CD4-positive, alpha-beta memory T cell (primary cell): ENCODE data around the gene SEMA4D. TPM values are rescaled to one million over a fixed set of nuclear protein-coding genes. Genes with fewer than 3 reads are reported as not detected.

Source experiments
- CTCF ChIA-PET: fragments of 350-600 bp; sonication (Branson Sonifier 250); formaldehyde crosslinking; loops from one replicate; lab custom pipeline; 2021; ENCODE audit warnings: inconsistent platforms; ENCODE audit not compliant: partially characterized antibody; lab: Charles Lee
- POLR2A ChIA-PET: fragments of 350-600 bp; sonication (Branson Sonifier 250); formaldehyde crosslinking; loops from one replicate; lab custom pipeline; 2021; ENCODE audit not compliant: partially characterized antibody; lab: Charles Lee
- DNase-seq, 5 donors: peaks; one replicate each; pipeline versions ENCODE4 v3.0.0 to v3.0.0-alpha.2; 2020 to 2022; ENCODE audit warnings: mixed read lengths in 1 of 5
- H3K27ac ChIP-seq: one replicate; pipeline ENCODE4 v1.7.0; 2013; ENCODE audit warnings: low read depth, low read length
- H3K27me3 ChIP-seq: 2 replicates; pipeline ENCODE4 v1.7.0; 2013; ENCODE audit warnings: mild to moderate bottlenecking, low read length, moderate library complexity; ENCODE audit not compliant: insufficient read depth
- H3K36me3 ChIP-seq: 2 replicates; pipeline ENCODE4 v1.7.0; 2013; ENCODE audit warnings: mild to moderate bottlenecking, low read length, moderate library complexity; ENCODE audit not compliant: insufficient read depth
- H3K4me1 ChIP-seq: 2 replicates; pipeline ENCODE4 v1.7.0; 2013; ENCODE audit warnings: mild to moderate bottlenecking, low read length, moderate library complexity; ENCODE audit not compliant: insufficient read depth
- H3K4me3 ChIP-seq, 2 donors: one replicate each; pipeline ENCODE4 v1.7.0; 2013; ENCODE audit warnings: low read length in 2 of 2, mild to moderate bottlenecking in 1 of 2
- H3K9me3 ChIP-seq, 2 donors: one replicate each; pipeline ENCODE4 v1.7.0; 2013; ENCODE audit warnings: low read length in 2 of 2, control low read depth in 1 of 2; ENCODE audit not compliant: control insufficient read depth in 1 of 2
- H3K27ac Mint-ChIP-seq, 7 donors: one replicate each; pipeline ENCODE4 v1.8.0; 2020 to 2021; ENCODE audit warnings: mixed read lengths in 7 of 7, mild to moderate bottlenecking in 6 of 7, inconsistent platforms in 3 of 7, moderate library complexity in 3 of 7
- H3K27me3 Mint-ChIP-seq, 2 donors: one replicate each; pipeline ENCODE4 v1.8.0; 2020 to 2021; ENCODE audit warnings: mixed read lengths in 2 of 2
- H3K36me3 Mint-ChIP-seq, 2 donors: one replicate each; pipeline ENCODE4 v1.8.0; 2020 to 2021; ENCODE audit warnings: mixed read lengths in 2 of 2, inconsistent platforms in 1 of 2, mild to moderate bottlenecking in 1 of 2
- H3K4me1 Mint-ChIP-seq, 4 donors: one replicate each; pipeline ENCODE4 v1.8.0; 2020 to 2021; ENCODE audit warnings: mixed read lengths in 4 of 4, mild to moderate bottlenecking in 1 of 4
- H3K4me3 Mint-ChIP-seq, 8 donors: one replicate each; pipeline ENCODE4 v1.8.0; 2020 to 2021; ENCODE audit warnings: mixed read lengths in 8 of 8, mild to moderate bottlenecking in 7 of 8, moderate library complexity in 6 of 8, inconsistent platforms in 3 of 8
- H3K9me3 Mint-ChIP-seq, 8 donors: one replicate each; pipeline ENCODE4 v1.8.0; 2020 to 2021; ENCODE audit warnings: mixed read lengths in 8 of 8, mild to moderate bottlenecking in 5 of 8, inconsistent platforms in 3 of 8, moderate library complexity in 1 of 8
- intact Hi-C: fragments of 100-400 bp; cut with micrococcal nuclease; formaldehyde crosslinking; loops from one replicate; pipeline ENCODE4 v1.15.1; 2023
- polyA plus RNA-seq, 2 donors: library from polyadenylated mRNA; unstranded; fragments of 300-500 nt; fragmentation: Illumina TruSeq; gene quantifications; one replicate each; pipeline ENCODE4 v1.2.3, GENCODE V29; 2021
- total RNA-seq, 2 experiments: library from RNA; stranded (reverse); gene quantifications; one replicate each; pipeline ENCODE4 v1.2.3, GENCODE V29; 2021

SEMA4D gene
- total and polyA plus RNA-seq, 4 experiments from 2014 or later = 49.5 to 410 (median 280) TPM

DNA sequence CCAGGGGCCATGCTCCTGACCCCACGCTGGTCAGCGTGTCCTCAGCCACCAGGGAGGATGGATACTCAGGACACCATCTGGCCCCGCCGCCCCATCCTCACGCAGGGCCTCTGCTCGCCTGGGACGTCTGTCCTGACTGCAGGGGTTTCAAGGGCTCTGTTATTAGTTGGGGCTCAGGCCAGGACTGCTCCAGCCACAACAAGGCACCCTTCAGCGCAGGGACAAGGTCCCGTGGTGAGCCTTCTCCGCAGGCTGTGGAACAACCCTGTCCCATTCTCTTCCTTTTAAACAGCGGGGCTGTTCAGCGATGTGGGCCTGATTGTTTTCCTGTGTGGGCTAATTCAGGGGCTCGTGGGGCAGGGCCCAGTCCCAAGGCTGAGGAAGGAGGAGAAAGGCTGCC, 61.6 kb downstream of the SEMA4D start:
- CTCF ChIA-PET = interaction anchor here (1.2 to 13.8 kb wide), 3 partner anchors 26 to 113 kb away, joined by 3 to 166 read pairs (median 4); no protein-coding TSS in a partner anchor
- no peaks in the 10 kb centered on the region for H3K27me3 ChIP-seq
- peak overlapping the region in 5 of 8 donors; percentile 26 to 85 (median 74) for H3K4me3 Mint-ChIP-seq
- POLR2A ChIA-PET = interaction anchor here (0.7 to 3.8 kb wide), 9 partner anchors 11 to 60 kb away, joined by 3 to 21 read pairs (median 4); no protein-coding TSS in a partner anchor
- H3K9me3 Mint-ChIP-seq = no peaks in the 10 kb centered on the region
- H3K4me1 Mint-ChIP-seq = peaks cover 64 to 96% (median 84%) of the 10 kb centered on the region in 4 donors
- no peak for DNase-seq
- peak overlapping the region in 5 of 7 donors; percentile 30 to 90 (median 77) for H3K27ac Mint-ChIP-seq
- no peaks in the 10 kb centered on the region for H3K9me3 ChIP-seq
- peak overlapping the region in 1 of 2 donors; percentile 17 for H3K4me3 ChIP-seq
- peaks cover 99% of the 10 kb centered on the region for H3K4me1 ChIP-seq
- peaks cover 20% of the 10 kb centered on the region for H3K36me3 ChIP-seq
- H3K27me3 Mint-ChIP-seq = no peaks in the 10 kb centered on the region
- H3K27ac ChIP-seq = peak overlapping the region; percentile 52
- peaks cover 10 to 59% of the 10 kb centered on the region in 2 donors for H3K36me3 Mint-ChIP-seq
- intact Hi-C loops = loop anchor here (2.0 kb wide), 1 partner anchor 28 kb away; no protein-coding TSS in a partner anchor

DNA sequence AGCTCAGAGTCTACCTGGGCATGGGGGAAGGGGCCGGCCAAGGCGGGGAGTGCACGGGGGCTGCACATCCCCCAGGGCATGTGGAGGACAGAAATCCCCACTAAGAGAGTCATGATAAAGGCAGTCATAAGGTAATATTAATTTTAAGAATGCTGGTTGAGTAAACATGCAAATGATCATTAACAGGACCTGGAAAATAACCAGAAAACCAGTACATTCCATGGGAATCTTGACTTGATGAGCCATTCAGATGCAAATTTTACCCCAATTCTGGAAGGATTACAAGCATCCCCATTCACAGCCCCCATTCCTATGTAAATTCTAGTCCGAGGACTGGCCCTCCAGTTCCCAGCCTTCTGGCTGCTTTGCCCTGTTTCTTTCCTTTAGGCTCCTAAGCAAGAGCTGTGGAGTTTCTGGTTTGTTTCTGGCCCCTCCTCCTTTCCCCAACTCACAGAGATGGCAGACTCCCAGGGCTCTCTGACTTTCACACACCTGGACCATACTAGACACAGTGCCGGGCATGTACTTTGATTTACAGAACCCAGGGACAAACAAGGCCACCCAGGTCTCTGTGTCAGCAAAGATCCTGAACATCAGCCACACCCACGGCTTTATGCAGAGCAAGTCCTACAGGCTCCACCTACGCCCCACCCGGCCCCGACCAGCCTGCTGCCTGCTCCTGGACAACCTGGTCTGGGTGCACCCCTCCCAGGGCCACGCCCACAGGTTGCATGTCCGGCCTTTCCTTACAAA, 62.7 kb downstream of the SEMA4D start:
- no peaks in the 10 kb centered on the region for H3K9me3 ChIP-seq
- peaks cover 5 to 49% of the 10 kb centered on the region in 2 donors for H3K36me3 Mint-ChIP-seq
- no peaks in the 10 kb centered on the region for H3K27me3 ChIP-seq
- POLR2A ChIA-PET = interaction anchor here (0.7 to 3.8 kb wide), 7 partner anchors 10 to 117 kb away, joined by 3 to 21 read pairs (median 4); partner anchors contain the start of gene SECISBP2
- H3K4me3 Mint-ChIP-seq = peak overlapping the region in 7 of 8 donors; percentile 53 to 85 (median 72)
- H3K9me3 Mint-ChIP-seq = no peaks in the 10 kb centered on the region
- H3K27ac Mint-ChIP-seq = peak overlapping the region; percentile 82 to 93 (median 89)
- peaks cover 22% of the 10 kb centered on the region for H3K36me3 ChIP-seq
- intact Hi-C loops = no loop called here
- CTCF ChIA-PET = interaction anchor here (1.5 to 13.8 kb wide), 2 partner anchors 27 to 114 kb away, joined by 4 to 166 read pairs; no protein-coding TSS in a partner anchor
- peaks cover 99% of the 10 kb centered on the region for H3K4me1 ChIP-seq
- H3K27ac ChIP-seq = peak overlapping the region; percentile 52
- no peaks in the 10 kb centered on the region for H3K27me3 Mint-ChIP-seq
- H3K4me3 ChIP-seq = no peak overlapping the region
- DNase-seq = no peak
- peaks cover 57 to 96% (median 79%) of the 10 kb centered on the region in 4 donors for H3K4me1 Mint-ChIP-seq

DNA sequence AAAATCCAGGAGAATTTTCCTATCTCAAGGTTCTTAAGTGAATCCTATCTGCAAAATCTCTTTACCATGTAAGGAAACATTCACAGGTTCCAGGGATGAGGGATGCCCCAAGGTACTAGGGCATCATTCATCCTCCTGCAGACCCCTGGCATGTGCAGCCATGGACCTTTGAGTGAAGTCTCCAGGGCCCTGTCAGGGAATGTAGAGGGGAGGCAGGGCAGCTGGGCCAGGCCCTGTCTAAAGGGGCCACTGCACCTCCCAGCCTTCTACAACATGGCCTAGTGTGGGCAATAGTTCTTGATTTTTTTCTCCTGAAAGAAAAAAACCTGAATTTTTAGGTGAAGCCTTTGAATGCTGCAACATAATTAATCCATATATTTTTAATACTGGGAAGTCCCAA, 63.3 kb downstream of the SEMA4D start:
- Histone ChIP-seq H3K27me3 (no peaks in the 10 kb centered on the region), H3K9me3 (no peaks in the 10 kb centered on the region), H3K4me1 (peaks cover 99% of the 10 kb centered on the region), H3K27ac (no peak overlapping the region), H3K4me3 (no peak overlapping the region), H3K36me3 (peaks cover 29% of the 10 kb centered on the region)
- POLR2A ChIA-PET = interaction anchor here (1.0 to 2.5 kb wide), 4 partner anchors 14 to 116 kb away, joined by 3 to 6 read pairs (median 4); partner anchors contain the start of gene SECISBP2
- H3K36me3 Mint-ChIP-seq = peaks cover 5 to 45% of the 10 kb centered on the region in 2 donors
- peak overlapping the region in 2 of 8 donors; percentile 39 to 44 for H3K4me3 Mint-ChIP-seq
- H3K27me3 Mint-ChIP-seq = no peaks in the 10 kb centered on the region
- CTCF ChIA-PET = interaction anchor here (13.8 kb wide), 1 partner anchor 115 kb away, joined by 166 read pairs; no protein-coding TSS in a partner anchor
- H3K9me3 Mint-ChIP-seq = no peaks in the 10 kb centered on the region
- no peak for DNase-seq
- H3K27ac Mint-ChIP-seq = peak overlapping the region; percentile 70 to 93 (median 88)
- H3K4me1 Mint-ChIP-seq = peaks cover 54 to 96% (median 79%) of the 10 kb centered on the region in 4 donors
- intact Hi-C loops = no loop called here

DNA sequence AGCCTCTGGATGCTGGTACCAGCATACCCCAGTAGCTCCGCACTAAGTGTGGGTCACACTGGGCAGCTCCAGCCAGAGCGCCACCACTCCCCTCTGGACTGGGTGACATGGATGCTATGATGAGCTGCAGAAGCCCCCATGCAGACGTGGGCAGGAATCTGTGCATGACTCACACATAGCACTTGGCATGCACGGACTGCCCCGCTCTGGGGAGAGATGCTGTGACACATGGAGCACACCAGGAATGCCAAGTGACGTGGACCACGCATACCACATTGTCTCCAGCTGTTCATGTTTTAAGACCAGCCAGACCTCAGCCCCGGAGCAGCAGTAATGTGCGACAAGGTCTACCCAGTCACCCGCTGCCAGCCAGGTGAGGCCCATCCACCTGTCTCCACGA, 64.1 kb downstream of the SEMA4D start:
- Histone ChIP-seq H3K4me3 (no peak overlapping the region), H3K9me3 (no peaks in the 10 kb centered on the region), H3K27ac (peak overlapping the region; percentile 6), H3K27me3 (no peaks in the 10 kb centered on the region), H3K4me1 (peaks cover 99% of the 10 kb centered on the region), H3K36me3 (peaks cover 28% of the 10 kb centered on the region)
- H3K27ac Mint-ChIP-seq = peak overlapping the region in 3 of 7 donors; percentile 75 to 93 (median 88)
- H3K4me1 Mint-ChIP-seq = peaks cover 56 to 96% (median 81%) of the 10 kb centered on the region in 4 donors
- POLR2A ChIA-PET = interaction anchor here (2.5 kb wide), 1 partner anchor 15 kb away, joined by 6 read pairs; no protein-coding TSS in a partner anchor
- H3K27me3 Mint-ChIP-seq = no peaks in the 10 kb centered on the region
- intact Hi-C loops = no loop called here
- H3K9me3 Mint-ChIP-seq = peaks cover 0 to 4% (median 0%) of the 10 kb centered on the region in 8 donors
- no peak for DNase-seq
- H3K4me3 Mint-ChIP-seq = no peak overlapping the region
- CTCF ChIA-PET = interaction anchor here (13.8 kb wide), 1 partner anchor 116 kb away, joined by 166 read pairs; no protein-coding TSS in a partner anchor
- H3K36me3 Mint-ChIP-seq = peaks cover 5 to 46% of the 10 kb centered on the region in 2 donors

- Mint-ChIP-seq H3K27ac (peak overlapping the region in 3 of 7 donors; percentile 75 to 79 (median 75)), H3K27me3 (no peaks in the 10 kb centered on the region), H3K36me3 (peaks cover 5 to 47% of the 10 kb centered on the region in 2 donors), H3K4me3 (no peak overlapping the region), H3K9me3 (peaks cover 0 to 4% (median 0%) of the 10 kb centered on the region in 8 donors), H3K4me1 (peaks cover 57 to 100% (median 84%) of the 10 kb centered on the region in 4 donors)
- H3K36me3 ChIP-seq = peaks cover 28% of the 10 kb centered on the region
- no peaks in the 10 kb centered on the region for H3K27me3 ChIP-seq
- DNase-seq = no peak
- no peaks in the 10 kb centered on the region for H3K9me3 ChIP-seq
- H3K4me3 ChIP-seq = no peak overlapping the region
- H3K27ac ChIP-seq = no peak overlapping the region
- intact Hi-C loops = no loop called here
- POLR2A ChIA-PET = interaction anchor here (0.6 to 2.5 kb wide), 6 partner anchors 10 to 57 kb away, joined by 3 to 10 read pairs (median 5); no protein-coding TSS in a partner anchor
- CTCF ChIA-PET = interaction anchor here (13.8 kb wide), 1 partner anchor 116 kb away, joined by 166 read pairs; no protein-coding TSS in a partner anchor
- H3K4me1 ChIP-seq = peaks cover 100% of the 10 kb centered on the region
These were observed 64.9 kb downstream of the SEMA4D start for GRCh38 chr9:89432986-89433530.

DNA sequence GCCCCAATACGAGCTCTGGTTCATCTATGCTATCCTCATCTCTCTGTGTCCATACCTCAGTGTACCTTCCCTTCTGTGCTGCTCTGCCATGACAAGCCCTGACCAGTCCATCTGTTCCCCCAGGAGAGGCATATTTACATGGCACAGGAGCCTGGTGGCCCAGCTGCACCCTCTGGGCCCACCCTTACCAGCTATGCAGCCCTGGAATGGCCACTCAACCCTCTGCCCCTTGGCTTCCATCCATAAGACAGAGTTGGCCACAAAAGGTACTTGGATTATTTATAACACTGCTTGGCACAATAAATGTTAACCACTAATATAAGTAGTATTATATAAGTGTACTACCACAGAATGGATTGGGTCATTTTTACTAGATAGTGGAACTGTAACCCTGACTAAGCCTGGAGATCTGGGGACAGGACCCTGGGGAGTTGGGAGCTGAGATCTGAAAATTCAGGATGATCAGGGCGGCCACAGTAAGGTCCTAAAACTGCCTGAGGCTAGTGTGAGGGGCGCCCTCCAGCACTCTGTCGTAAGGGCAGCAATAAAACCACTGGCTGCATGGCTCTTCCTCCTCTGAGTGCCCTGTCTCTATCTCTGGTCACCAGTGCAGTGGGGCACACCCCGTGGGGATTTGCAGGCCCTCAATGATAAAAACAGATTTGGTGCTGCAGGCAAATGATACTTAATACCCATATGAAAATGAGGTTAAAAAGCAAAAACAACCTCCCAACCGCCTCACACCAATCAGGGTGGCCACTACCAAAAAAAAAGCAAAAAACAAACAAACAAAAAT, 65.8 kb downstream of the SEMA4D start:
- Mint-ChIP-seq H3K27ac (peak overlapping the region; percentile 58 to 88 (median 85)), H3K36me3 (peaks cover 5 to 42% of the 10 kb centered on the region in 2 donors), H3K4me1 (peaks cover 56 to 100% (median 84%) of the 10 kb centered on the region in 4 donors), H3K4me3 (peak overlapping the region in 4 of 8 donors; percentile 11 to 58 (median 22)), H3K9me3 (peaks cover 0 to 4% (median 0%) of the 10 kb centered on the region in 8 donors), H3K27me3 (no peaks in the 10 kb centered on the region)
- CTCF ChIA-PET = interaction anchor here (1.0 to 13.8 kb wide), 2 partner anchors 47 to 117 kb away, joined by 5 to 166 read pairs; no protein-coding TSS in a partner anchor
- Histone ChIP-seq H3K27ac (peak overlapping the region; percentile 9), H3K27me3 (no peaks in the 10 kb centered on the region), H3K4me3 (no peak overlapping the region), H3K36me3 (peaks cover 28% of the 10 kb centered on the region), H3K4me1 (peaks cover 100% of the 10 kb centered on the region), H3K9me3 (no peaks in the 10 kb centered on the region)
- DNase-seq = no peak
- intact Hi-C loops = no loop called here
- POLR2A ChIA-PET = interaction anchor here (0.6 to 2.5 kb wide), 11 partner anchors 11 to 311 kb away, joined by 3 to 10 read pairs (median 3); no protein-coding TSS in a partner anchor
